ENCODE measurements around the gene MAGI1. TPM values are rescaled to one million over a fixed set of nuclear protein-coding genes. Genes with fewer than 3 reads are reported as not detected.

The MAGI1 gene
- total RNA-seq, 4 donors from 2014 or later: 49.5 to 72.1 (median 67.6) TPM

DNA sequence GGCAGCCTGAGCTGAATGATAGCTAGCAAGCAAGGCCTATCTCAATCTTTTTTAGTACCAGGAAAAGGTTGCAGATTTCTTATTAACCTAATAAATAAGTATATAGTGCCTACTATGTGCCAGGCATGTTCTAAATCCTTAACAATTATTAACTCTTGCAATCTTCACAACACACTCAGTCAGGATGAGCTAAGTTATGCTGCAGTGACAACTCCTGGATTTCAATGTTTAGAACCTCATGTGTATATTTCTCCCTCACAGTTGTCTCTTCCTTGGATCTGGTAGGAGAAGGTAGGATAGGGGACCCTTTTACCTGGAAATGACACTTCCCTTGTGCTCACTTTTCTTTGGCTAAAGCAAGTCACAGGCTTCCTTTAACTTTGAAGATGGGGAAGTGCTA is 39.3 kb upstream of the MAGI1 start:
- Histone ChIP-seq H3K27ac (no peak overlapping the region), H3K36me3 (no peaks in the 10 kb centered on the region), H3K4me1 (no peaks in the 10 kb centered on the region), H3K4me3 (no peak overlapping the region), H3K27me3 (no peaks in the 10 kb centered on the region), H3K9me3 (no peaks in the 10 kb centered on the region)
- DNase-seq: no peak
- TF ChIP-seq POLR2A (IDR thresholded peaks at IDR 0.05): no peak
- TF ChIP-seq, protein P1, sequence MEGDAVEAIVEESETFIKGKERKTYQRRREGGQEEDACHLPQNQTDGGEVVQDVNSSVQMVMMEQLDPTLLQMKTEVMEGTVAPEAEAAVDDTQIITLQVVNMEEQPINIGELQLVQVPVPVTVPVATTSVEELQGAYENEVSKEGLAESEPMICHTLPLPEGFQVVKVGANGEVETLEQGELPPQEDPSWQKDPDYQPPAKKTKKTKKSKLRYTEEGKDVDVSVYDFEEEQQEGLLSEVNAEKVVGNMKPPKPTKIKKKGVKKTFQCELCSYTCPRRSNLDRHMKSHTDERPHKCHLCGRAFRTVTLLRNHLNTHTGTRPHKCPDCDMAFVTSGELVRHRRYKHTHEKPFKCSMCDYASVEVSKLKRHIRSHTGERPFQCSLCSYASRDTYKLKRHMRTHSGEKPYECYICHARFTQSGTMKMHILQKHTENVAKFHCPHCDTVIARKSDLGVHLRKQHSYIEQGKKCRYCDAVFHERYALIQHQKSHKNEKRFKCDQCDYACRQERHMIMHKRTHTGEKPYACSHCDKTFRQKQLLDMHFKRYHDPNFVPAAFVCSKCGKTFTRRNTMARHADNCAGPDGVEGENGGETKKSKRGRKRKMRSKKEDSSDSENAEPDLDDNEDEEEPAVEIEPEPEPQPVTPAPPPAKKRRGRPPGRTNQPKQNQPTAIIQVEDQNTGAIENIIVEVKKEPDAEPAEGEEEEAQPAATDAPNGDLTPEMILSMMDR (IDR thresholded peaks at IDR 0.05): no peak

DNA sequence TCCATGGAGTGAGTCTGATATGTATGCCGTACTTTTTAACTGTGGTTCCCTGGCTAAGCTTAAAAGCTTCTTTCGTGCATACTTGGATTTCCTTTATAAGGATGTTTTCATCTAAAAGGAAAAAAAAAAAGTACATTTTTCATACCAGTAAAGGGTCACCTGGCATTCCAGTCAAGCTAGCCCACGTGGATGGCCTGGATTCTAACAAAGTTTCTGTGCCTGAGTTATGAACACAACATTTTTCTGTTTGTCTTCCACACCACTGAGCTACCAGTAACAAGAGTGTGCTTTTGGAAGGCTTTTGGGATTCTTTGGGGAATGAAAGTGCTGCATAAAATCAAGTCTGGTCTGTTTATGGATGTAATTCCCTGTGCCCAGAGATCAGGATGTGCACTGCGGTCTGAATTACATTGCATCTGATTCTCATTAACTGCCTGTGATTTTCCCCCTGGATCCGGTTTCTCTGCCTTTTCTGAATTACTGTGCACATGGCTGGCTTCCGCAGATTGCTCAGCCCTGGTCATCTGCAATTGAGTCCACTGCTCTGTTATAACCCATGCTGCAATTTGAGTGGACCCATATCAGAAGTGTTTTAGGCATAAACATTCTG is 38.2 kb upstream of the MAGI1 start:
- no peaks in the 10 kb centered on the region for H3K4me1 ChIP-seq
- H3K9me3 ChIP-seq: no peaks in the 10 kb centered on the region
- H3K27me3 ChIP-seq: no peaks in the 10 kb centered on the region
- no peaks in the 10 kb centered on the region for H3K36me3 ChIP-seq
- TF ChIP-seq POLR2A (IDR thresholded peaks at IDR 0.05): no peak
- TF ChIP-seq, protein P1 (IDR thresholded peaks at IDR 0.05): no peak
- H3K27ac ChIP-seq: no peak overlapping the region
- no peak for DNase-seq
- no peak overlapping the region for H3K4me3 ChIP-seq

DNA sequence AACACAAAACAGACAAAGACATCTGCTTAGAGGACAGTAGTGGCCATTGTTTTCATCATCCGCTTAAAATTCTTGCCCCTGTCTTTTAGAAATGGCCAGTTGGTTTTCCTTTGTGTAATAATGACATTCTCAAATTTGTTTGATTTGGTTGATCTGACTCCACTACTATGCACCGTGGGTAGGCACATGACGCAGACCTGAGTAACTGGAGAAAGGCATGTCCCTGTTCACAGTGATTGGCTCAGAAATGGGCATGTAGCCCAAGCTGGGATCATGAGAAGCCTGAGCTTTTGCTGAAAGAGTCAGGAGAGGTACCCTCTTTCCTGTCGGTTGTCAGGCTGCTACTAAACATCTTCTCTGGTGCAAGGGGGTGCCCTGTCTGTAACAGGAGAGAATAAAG is 36.6 kb upstream of the MAGI1 start:
- H3K27me3 ChIP-seq: no peaks in the 10 kb centered on the region
- no peaks in the 10 kb centered on the region for H3K4me1 ChIP-seq
- H3K36me3 ChIP-seq: no peaks in the 10 kb centered on the region
- DNase-seq: no peak
- TF ChIP-seq POLR2A (IDR thresholded peaks at IDR 0.05): no peak
- TF ChIP-seq, protein P1 (IDR thresholded peaks at IDR 0.05): no peak
- no peak overlapping the region for H3K4me3 ChIP-seq
- no peaks in the 10 kb centered on the region for H3K9me3 ChIP-seq
- H3K27ac ChIP-seq: no peak overlapping the region

DNA sequence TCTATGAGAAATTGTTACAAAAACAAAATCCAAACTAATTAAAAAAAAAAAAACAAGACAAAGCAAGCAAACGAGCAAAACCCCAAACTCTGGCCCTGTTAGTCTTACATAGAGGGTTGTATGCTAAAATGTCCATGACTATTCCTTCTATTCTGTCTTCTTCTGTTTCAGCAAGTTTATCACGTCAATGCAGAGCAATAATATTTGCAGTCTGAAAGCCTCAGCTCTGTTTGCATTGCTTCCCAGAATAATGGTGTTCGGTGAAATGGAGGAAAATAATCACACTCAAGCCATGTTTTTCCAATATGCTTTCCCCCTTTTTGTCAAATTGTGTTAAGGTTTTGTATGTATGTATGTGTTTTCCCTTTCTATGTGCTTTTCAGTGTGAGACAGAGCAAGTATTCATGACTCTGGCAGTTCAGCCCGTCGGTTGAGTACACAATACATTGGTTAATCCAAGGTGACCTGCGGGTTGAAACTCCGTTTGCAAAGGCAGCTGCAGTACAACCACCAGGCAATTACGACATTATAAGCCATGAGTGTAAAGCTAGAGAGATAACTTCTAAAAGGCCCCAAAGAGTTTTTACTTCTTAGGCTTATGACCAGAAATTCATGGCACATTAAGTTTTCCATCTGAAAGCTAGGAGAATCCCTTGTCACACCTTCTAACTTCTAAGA is 34.9 kb upstream of the MAGI1 start:
- TF ChIP-seq, protein P1 (IDR thresholded peaks at IDR 0.05): no peak
- no peak for TF ChIP-seq POLR2A (IDR thresholded peaks at IDR 0.05)
- no peaks in the 10 kb centered on the region for H3K4me1 ChIP-seq
- DNase-seq: no peak
- H3K36me3 ChIP-seq: no peaks in the 10 kb centered on the region
- no peak overlapping the region for H3K27ac ChIP-seq
- no peaks in the 10 kb centered on the region for H3K27me3 ChIP-seq
- H3K4me3 ChIP-seq: no peak overlapping the region
- no peaks in the 10 kb centered on the region for H3K9me3 ChIP-seq

DNA sequence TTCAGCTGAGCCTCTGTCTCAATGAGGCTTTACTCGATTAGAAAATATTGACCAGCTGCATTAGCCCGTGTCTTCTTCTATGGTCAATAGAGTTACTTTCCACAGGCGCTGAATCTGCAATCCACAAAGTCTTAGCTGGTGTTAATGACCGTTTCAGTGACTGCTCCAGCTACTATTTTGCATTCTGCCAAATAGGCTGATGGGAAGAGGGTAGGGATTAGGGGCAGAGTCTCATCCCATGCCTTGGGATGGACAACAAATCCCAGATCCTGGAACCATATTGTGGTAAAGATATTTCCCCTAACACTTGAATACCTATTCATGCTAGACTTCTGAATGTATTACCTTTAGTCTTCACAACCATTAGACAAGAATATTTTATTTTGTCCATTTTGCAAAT is 29.5 kb upstream of the MAGI1 start:
- Histone ChIP-seq H3K4me1 (no peaks in the 10 kb centered on the region), H3K36me3 (no peaks in the 10 kb centered on the region), H3K27ac (no peak overlapping the region), H3K4me3 (no peak overlapping the region), H3K27me3 (no peaks in the 10 kb centered on the region), H3K9me3 (no peaks in the 10 kb centered on the region)
- TF ChIP-seq POLR2A (IDR thresholded peaks at IDR 0.05): no peak
- TF ChIP-seq, protein P1 (IDR thresholded peaks at IDR 0.05): no peak
- no peak for DNase-seq
